Endothelial cell of umbilical vein (primary cell): Measurements from ENCODE around the gene UBD. TPM values are rescaled to one million over a fixed set of nuclear protein-coding genes. Genes with fewer than 3 reads are reported as not detected.

Experiments used
- BruUV-seq: library from RNA; stranded (reverse); fragments of 400-500 nt; replicated peaks from 2 replicates; lab custom pipeline; 2021; lab: Mats Ljungman, UMichigan
- CTCF ChIA-PET: fragments of 300-600, 350-600 bp; sonication (Branson Sonifier 250); formaldehyde crosslinking; loops from one replicate; lab custom pipeline; 2021; ENCODE audit warnings: antibody characterized with exemption, inconsistent platforms; lab: Charles Lee
- POLR2A ChIA-PET: fragments of 300-600, 350-600 bp; sonication (Branson Sonifier 250); formaldehyde crosslinking; loops from one replicate; lab custom pipeline; 2021; ENCODE audit warnings: antibody characterized with exemption, inconsistent platforms; lab: Charles Lee
- DNase-seq: peaks from one replicate; pipeline ENCODE4 v3.0.0-alpha.2; 2011; ENCODE audit warnings: low read depth, low spot score
- FAIRE-seq: peaks from 2 replicates; lab custom pipeline; 2011; peaks lifted over from hg19 to GRCh38; lab: Jason Lieb, UNC
- H2AFZ ChIP-seq: 2 replicates; pipeline ENCODE4 v1.6.0; 2012; ENCODE audit warnings: low read depth, low read length, control low read depth, inconsistent platforms
- H3K27ac ChIP-seq: 2 replicates; pipeline ENCODE4 v1.5.1; 2011; ENCODE audit warnings: low read depth, mild to moderate bottlenecking, control low read depth, low read length, moderate library complexity; ENCODE audit not compliant: insufficient read depth
- H3K27me3 ChIP-seq, 2 experiments: 2 replicates each; pipeline versions ENCODE4 v1.6.0 to v1.6.1; 2011; ENCODE audit warnings: low read length in 2 of 2, mixed read lengths in 1 of 2; ENCODE audit not compliant: control insufficient read depth in 2 of 2, insufficient read depth in 2 of 2
- H3K36me3 ChIP-seq, 2 experiments: 2 replicates in 1 of 2; 3 replicates in 1 of 2; pipeline ENCODE4 v1.5.1; 2011; ENCODE audit warnings: low read length in 2 of 2, mild to moderate bottlenecking in 1 of 2, moderate library complexity in 1 of 2; ENCODE audit not compliant: control insufficient read depth in 2 of 2, insufficient read depth in 2 of 2; ENCODE audit errors: extremely low read depth in 1 of 2
- H3K4me1 ChIP-seq: 3 replicates; pipeline ENCODE4 v1.5.1; 2011; ENCODE audit warnings: mild to moderate bottlenecking, low read length; ENCODE audit not compliant: control insufficient read depth, insufficient read depth; ENCODE audit errors: extremely low read depth
- H3K4me2 ChIP-seq: 2 replicates; pipeline ENCODE4 v1.6.1; 2011; ENCODE audit warnings: low read length, control low read depth, mixed read lengths; ENCODE audit not compliant: insufficient read depth
- H3K4me3 ChIP-seq, 3 experiments: fragments of 200-600 bp in 1 of 3; sonication (generic), shearing (Covaris generic) in 1 of 3; replicated peaks in 1 of 3; 2 replicates each; pipeline ENCODE4 v1.5.1; 2011 to 2016; ENCODE audit warnings: control low read depth in 3 of 3, low read length in 3 of 3, mild to moderate bottlenecking in 2 of 3, inconsistent platforms in 1 of 3, low read depth in 1 of 3, moderate library complexity in 1 of 3; ENCODE audit not compliant: insufficient read depth in 1 of 3
- H3K79me2 ChIP-seq: 2 replicates; pipeline ENCODE4 v1.6.0; 2012; ENCODE audit warnings: low read length, inconsistent platforms; ENCODE audit not compliant: control insufficient read depth, insufficient read depth
- H3K9ac ChIP-seq: replicated peaks from 2 replicates; pipeline ENCODE3; 2011; ENCODE audit warnings: low read length, control low read depth; ENCODE audit not compliant: insufficient read depth; ENCODE audit errors: extremely low read depth
- H3K9me1 ChIP-seq: replicated peaks from 3 replicates; pipeline ENCODE4 v1.6.0; 2011; ENCODE audit warnings: mild to moderate bottlenecking, low read length; ENCODE audit not compliant: control insufficient read depth, insufficient read depth; ENCODE audit errors: extremely low read depth
- H3K9me3 ChIP-seq: replicated peaks from 2 replicates; pipeline ENCODE4 v1.5.1; 2012; ENCODE audit warnings: low read length, inconsistent platforms; ENCODE audit not compliant: control insufficient read depth, insufficient read depth
- H4K20me1 ChIP-seq: replicated peaks from 2 replicates; pipeline ENCODE3; 2011; ENCODE audit warnings: mild to moderate bottlenecking, low read length; ENCODE audit not compliant: control insufficient read depth, insufficient read depth; ENCODE audit errors: extremely low read depth
- CTCF ChIP-seq, 2 donors: IDR thresholded peaks; 1 replicate in 1 of 2; 2 replicates in 1 of 2; pipeline ENCODE4 v1.5.1; 2011; ENCODE audit warnings: low read length in 2 of 2, mild to moderate bottlenecking in 2 of 2, moderate library complexity in 2 of 2, control low read depth in 1 of 2, inconsistent platforms in 1 of 2, low read depth in 1 of 2; ENCODE audit not compliant: insufficient read depth in 1 of 2; ENCODE audit errors: extremely low read depth in 1 of 2
- EZH2 ChIP-seq: IDR thresholded peaks from 2 replicates; pipeline ENCODE4 v1.6.1; 2012; ENCODE audit warnings: borderline replicate concordance, low read depth, mild to moderate bottlenecking, moderate library complexity, low read length, inconsistent platforms; ENCODE audit not compliant: severe bottlenecking
- FOS ChIP-seq: IDR thresholded peaks from 2 replicates; pipeline ENCODE4 v1.6.1; 2011; ENCODE audit warnings: mild to moderate bottlenecking, low read length, moderate library complexity, borderline replicate concordance; ENCODE audit not compliant: insufficient read depth
- GATA2 ChIP-seq: IDR thresholded peaks from 2 replicates; pipeline ENCODE4 v1.7.0; 2011; ENCODE audit warnings: low read depth, mild to moderate bottlenecking, moderate library complexity, mixed read lengths, low read length; ENCODE audit not compliant: insufficient read length, insufficient read depth
- JUN ChIP-seq: IDR thresholded peaks from 2 replicates; pipeline ENCODE4 v1.6.1; 2011; ENCODE audit warnings: borderline replicate concordance, low read depth; ENCODE audit not compliant: insufficient read length, insufficient read depth
- MAX ChIP-seq: IDR thresholded peaks from 2 replicates; pipeline ENCODE4 v1.6.1; 2011; ENCODE audit not compliant: insufficient read depth, insufficient read length
- MYC ChIP-seq: IDR thresholded peaks from one replicate; pipeline ENCODE4 v1.6.1; 2011; ENCODE audit warnings: mild to moderate bottlenecking, low read depth, low read length
- POLR2A ChIP-seq: IDR thresholded peaks from 2 replicates; pipeline ENCODE4 v1.6.1; 2012; ENCODE audit warnings: low read depth, mild to moderate bottlenecking, control low read depth, low read length
- POLR2AphosphoS5 ChIP-seq: IDR thresholded peaks from 2 replicates; pipeline ENCODE4 v1.6.1; 2012; ENCODE audit warnings: low read depth, mild to moderate bottlenecking, control low read depth, low read length, moderate library complexity; ENCODE audit not compliant: insufficient read depth
- dilution Hi-C: fragments of 300-500 bp; cut with MboI; formaldehyde crosslinking; loops from one replicate; pipeline ENCODE4 v1.15.0; 2019; ENCODE audit warnings: low sequenced_read_pairs; ENCODE audit not compliant: extremely low pct_ligation_motif_present
- intact Hi-C: fragments of 100-400 bp; cut with micrococcal nuclease; formaldehyde crosslinking; loops from one replicate; pipeline ENCODE4 v1.10.0; 2022
- polyA plus RNA-seq, 4 experiments: library from polyadenylated mRNA; depleted of rRNA in 3 of 4; stranded (reverse) in 3 of 4; unstranded in 1 of 4; fragments of >200 nt; gene quantifications; 2 replicates each; pipeline versions ENCODE4 v1.2.1 to v1.2.3, GENCODE V29; 2011 to 2012; ENCODE audit warnings: missing spikeins in 1 of 4
- total RNA-seq: library from RNA; stranded (reverse); gene quantifications from 2 replicates; pipeline ENCODE4 v1.2.3, GENCODE V29; 2021

Gene UBD
- total and polyA plus RNA-seq, 2 donors (not counting 3 experiments of a cell fraction or from before 2014, with no cell fraction given), result 0.10 to 0.31 TPM

- Histone ChIP-seq H3K9me3 (no peaks in the 10 kb centered on the region), H4K20me1 (no peaks in the 10 kb centered on the region), H3K79me2 (no peaks in the 10 kb centered on the region), H3K27ac (no peak overlapping the region), H3K9ac (no peak overlapping the region), H3K36me3 (no peaks in the 10 kb centered on the region), H3K27me3 (no peaks in the 10 kb centered on the region), H3K4me1 (no peaks in the 10 kb centered on the region), H3K9me1 (no peaks in the 10 kb centered on the region), H3K4me3 (no peak overlapping the region), H2AFZ (no peak overlapping the region), H3K4me2 (no peak overlapping the region)
- FAIRE-seq (no peak), DNase-seq (no peak)
- no peak for TF ChIP-seq MYC
- ChIA-PET CTCF (no interaction called here), POLR2A (no interaction called here)
- no TSS peak for BruUV-seq
- dilution Hi-C loops, result no loop called here
- intact Hi-C loops, result loop anchor here (5.0 kb wide), 1 partner anchor 765 kb away; no protein-coding TSS in a partner anchor
These were observed 32.4 kb downstream of the UBD start for GRCh38 chr6:29527126-29527525.

- Histone ChIP-seq H3K79me2 (no peaks in the 10 kb centered on the region), H3K4me3 (no peak overlapping the region), H3K9me3 (no peaks in the 10 kb centered on the region), H3K4me2 (no peak overlapping the region), H3K9ac (no peak overlapping the region), H3K9me1 (no peaks in the 10 kb centered on the region), H3K27me3 (no peaks in the 10 kb centered on the region), H3K4me1 (no peaks in the 10 kb centered on the region), H4K20me1 (no peaks in the 10 kb centered on the region), H3K36me3 (no peaks in the 10 kb centered on the region), H2AFZ (no peak overlapping the region), H3K27ac (no peak overlapping the region)
- intact Hi-C loops (loop anchor here (5.0 kb wide), 1 partner anchor 763 kb away; no protein-coding TSS in a partner anchor), dilution Hi-C loops (no loop called here)
- FAIRE-seq (no peak), DNase-seq (no peak)
- no TSS peak for BruUV-seq
- TF ChIP-seq POLR2AphosphoS5 (no peak), POLR2A (no peak), MYC (no peak), CTCF (IDR thresholded peaks at IDR 0.05; ENCODE audit: extremely low read depth in 1 of 2, insufficient read depth in 1 of 2, low read depth in 1 of 2, low read length in 2 of 2) (no peak), JUN (no peak), GATA2 (no peak), FOS (no peak), MAX (no peak), EZH2 (no peak)
- ChIA-PET CTCF (no interaction called here), POLR2A (no interaction called here)
These were observed 34.3 kb downstream of the UBD start for GRCh38 chr6:29525311-29525639.
